Measurements from ENCODE around the gene CEP164. TPM values are rescaled to one million over a fixed set of nuclear protein-coding genes. Genes with fewer than 3 reads are reported as not detected.

CEP164 gene
- total RNA-seq, 1 donor from 2014 or later, result 15.1 TPM

DNA sequence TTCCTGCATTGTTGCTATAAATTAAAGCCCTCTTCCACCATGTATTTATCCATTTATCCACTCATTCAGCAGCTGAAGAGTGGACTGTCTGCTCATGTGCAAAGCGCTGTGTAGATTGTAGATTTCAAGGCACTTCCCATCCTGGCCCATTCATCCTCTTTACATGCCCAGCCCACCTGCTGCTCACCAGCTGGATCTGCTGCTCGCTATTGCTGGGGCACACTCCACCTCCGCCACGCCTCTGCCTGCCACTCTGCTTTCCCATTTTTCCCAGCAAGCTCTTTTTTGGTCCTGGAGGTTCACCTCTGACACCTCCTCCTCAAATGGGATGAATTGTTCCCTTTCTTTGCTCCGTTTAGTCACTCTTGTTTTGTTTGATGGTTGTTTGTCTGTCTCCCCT lies 48.3 kb downstream of the CEP164 start:
- TF ChIP-seq, protein P1, sequence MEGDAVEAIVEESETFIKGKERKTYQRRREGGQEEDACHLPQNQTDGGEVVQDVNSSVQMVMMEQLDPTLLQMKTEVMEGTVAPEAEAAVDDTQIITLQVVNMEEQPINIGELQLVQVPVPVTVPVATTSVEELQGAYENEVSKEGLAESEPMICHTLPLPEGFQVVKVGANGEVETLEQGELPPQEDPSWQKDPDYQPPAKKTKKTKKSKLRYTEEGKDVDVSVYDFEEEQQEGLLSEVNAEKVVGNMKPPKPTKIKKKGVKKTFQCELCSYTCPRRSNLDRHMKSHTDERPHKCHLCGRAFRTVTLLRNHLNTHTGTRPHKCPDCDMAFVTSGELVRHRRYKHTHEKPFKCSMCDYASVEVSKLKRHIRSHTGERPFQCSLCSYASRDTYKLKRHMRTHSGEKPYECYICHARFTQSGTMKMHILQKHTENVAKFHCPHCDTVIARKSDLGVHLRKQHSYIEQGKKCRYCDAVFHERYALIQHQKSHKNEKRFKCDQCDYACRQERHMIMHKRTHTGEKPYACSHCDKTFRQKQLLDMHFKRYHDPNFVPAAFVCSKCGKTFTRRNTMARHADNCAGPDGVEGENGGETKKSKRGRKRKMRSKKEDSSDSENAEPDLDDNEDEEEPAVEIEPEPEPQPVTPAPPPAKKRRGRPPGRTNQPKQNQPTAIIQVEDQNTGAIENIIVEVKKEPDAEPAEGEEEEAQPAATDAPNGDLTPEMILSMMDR (IDR thresholded peaks at IDR 0.05), result no peak
- DNase-seq (ENCODE audit: low spot score in 2 of 2), result no peak
- H3K4me3 ChIP-seq, result no peak overlapping the region
- no peaks in the 10 kb centered on the region for H3K4me1 ChIP-seq
- H3K36me3 ChIP-seq, result peaks cover 52 to 68% of the 10 kb centered on the region in 2 donors
- no peak overlapping the region for H3K27ac ChIP-seq
- H3K9me3 ChIP-seq, result no peaks in the 10 kb centered on the region
- H3K27me3 ChIP-seq, result no peaks in the 10 kb centered on the region
- intact Hi-C loops (cut with DNase I), result no loop called here

DNA sequence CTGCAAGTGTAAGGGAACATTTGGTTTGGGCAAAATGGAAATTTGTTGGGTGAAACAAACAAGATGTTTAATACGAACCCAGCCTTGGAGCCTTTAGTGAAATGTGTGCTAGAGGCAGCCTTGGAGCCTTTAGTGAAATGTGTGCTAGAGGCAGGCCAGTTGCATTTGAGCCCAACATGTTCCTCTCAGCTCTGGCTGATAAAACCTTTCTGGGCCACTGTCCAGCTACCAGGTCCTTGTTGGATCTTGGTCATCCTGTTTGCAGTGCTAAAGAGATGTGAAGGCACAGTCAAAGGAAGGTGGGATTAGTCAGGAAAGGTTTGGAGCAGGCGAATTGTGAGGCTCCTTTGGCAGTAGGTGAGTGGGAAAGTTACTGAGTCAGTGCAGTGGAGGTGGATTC lies 48.9 kb downstream of the CEP164 start:
- peaks cover 52 to 68% of the 10 kb centered on the region in 2 donors for H3K36me3 ChIP-seq

DNA sequence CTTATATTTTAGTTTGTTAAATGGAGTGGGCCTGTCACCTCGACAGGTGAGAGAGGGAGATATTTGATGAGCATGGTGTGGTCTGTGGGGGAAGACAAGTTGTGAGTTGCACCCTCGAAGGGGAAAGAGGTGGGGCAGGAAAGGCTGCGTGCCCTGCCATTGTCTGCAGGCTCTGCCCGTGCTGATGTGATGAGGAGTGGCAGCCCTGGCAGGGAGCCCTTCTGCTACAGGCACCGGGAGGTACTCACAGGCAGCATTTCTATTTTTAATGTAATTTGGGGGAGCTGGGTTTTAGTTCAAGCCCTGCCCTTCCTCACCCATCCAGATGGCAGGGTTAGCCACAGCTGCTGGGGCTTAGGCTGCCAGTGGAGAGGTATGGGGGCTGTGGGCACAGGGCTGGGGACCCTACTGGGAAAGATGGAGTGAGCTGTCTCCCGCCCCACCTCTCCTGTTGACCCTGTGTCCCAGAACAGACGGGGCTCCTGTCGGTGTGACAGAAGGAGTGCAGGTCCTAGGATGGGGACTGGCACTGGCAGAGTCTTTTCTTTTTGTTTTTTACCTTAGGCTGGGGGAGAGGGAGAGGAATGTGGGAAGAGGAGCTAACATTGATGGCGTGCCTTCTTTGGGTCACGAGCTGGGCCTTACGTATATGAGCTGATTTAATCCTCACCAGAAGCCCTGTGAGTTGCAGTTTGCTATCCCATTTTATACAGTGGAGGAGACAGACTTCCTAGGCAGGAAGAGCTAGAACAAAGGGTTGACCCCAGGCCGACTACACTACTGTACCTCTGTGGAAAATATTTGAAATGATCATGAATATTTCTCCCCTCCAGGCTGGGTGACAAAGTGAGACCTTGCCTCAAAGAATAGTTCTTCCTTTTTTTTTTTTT lies 51.6 kb downstream of the CEP164 start:
- Histone ChIP-seq H3K27me3 (no peaks in the 10 kb centered on the region), H3K4me3 (no peak overlapping the region), H3K4me1 (no peaks in the 10 kb centered on the region), H3K36me3 (peaks cover 50 to 70% of the 10 kb centered on the region in 2 donors), H3K9me3 (no peaks in the 10 kb centered on the region), H3K27ac (no peak overlapping the region)
- TF ChIP-seq, protein P1 (IDR thresholded peaks at IDR 0.05), result no peak
- intact Hi-C loops (cut with DNase I), result no loop called here
- DNase-seq (ENCODE audit: low spot score in 2 of 2), result no peak

More for the DNA sequence above, 48.9 kb downstream of the CEP164 start:
- TF ChIP-seq, protein P1 (IDR thresholded peaks at IDR 0.05), result no peak
- Histone ChIP-seq H3K27me3 (no peaks in the 10 kb centered on the region), H3K9me3 (no peaks in the 10 kb centered on the region), H3K4me1 (no peaks in the 10 kb centered on the region), H3K4me3 (no peak overlapping the region), H3K27ac (no peak overlapping the region)
- intact Hi-C loops (cut with DNase I), result no loop called here
- DNase-seq (ENCODE audit: low spot score in 2 of 2), result no peak

DNA sequence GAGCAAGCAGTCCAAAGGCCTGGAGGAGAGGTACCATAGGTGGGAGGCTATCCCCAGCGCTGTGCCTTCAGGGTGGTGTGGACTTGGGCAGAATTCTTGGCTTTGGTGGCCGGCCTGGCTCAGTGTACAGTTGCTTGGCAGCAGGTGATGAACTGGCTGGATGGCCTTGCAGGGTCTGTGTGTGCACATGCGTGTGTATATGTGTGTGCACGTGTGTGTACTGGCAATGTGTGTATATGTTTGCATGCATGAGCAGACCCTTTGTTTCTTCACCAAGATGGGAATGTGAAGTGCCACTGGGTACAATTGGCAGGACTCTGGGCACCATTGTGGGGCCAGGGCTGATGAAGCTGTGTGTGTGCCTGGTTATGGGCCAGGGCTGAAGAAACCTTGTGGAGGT lies 53.0 kb downstream of the CEP164 start:
- DNase-seq (ENCODE audit: low spot score in 2 of 2), result no peak
- no peaks in the 10 kb centered on the region for H3K4me1 ChIP-seq
- H3K4me3 ChIP-seq, result no peak overlapping the region
- intact Hi-C loops (cut with DNase I), result no loop called here
- TF ChIP-seq, protein P1 (IDR thresholded peaks at IDR 0.05), result no peak
- no peaks in the 10 kb centered on the region for H3K9me3 ChIP-seq
- H3K36me3 ChIP-seq, result peaks cover 40 to 70% of the 10 kb centered on the region in 2 donors
- H3K27me3 ChIP-seq, result no peaks in the 10 kb centered on the region
- H3K27ac ChIP-seq, result no peak overlapping the region

DNA sequence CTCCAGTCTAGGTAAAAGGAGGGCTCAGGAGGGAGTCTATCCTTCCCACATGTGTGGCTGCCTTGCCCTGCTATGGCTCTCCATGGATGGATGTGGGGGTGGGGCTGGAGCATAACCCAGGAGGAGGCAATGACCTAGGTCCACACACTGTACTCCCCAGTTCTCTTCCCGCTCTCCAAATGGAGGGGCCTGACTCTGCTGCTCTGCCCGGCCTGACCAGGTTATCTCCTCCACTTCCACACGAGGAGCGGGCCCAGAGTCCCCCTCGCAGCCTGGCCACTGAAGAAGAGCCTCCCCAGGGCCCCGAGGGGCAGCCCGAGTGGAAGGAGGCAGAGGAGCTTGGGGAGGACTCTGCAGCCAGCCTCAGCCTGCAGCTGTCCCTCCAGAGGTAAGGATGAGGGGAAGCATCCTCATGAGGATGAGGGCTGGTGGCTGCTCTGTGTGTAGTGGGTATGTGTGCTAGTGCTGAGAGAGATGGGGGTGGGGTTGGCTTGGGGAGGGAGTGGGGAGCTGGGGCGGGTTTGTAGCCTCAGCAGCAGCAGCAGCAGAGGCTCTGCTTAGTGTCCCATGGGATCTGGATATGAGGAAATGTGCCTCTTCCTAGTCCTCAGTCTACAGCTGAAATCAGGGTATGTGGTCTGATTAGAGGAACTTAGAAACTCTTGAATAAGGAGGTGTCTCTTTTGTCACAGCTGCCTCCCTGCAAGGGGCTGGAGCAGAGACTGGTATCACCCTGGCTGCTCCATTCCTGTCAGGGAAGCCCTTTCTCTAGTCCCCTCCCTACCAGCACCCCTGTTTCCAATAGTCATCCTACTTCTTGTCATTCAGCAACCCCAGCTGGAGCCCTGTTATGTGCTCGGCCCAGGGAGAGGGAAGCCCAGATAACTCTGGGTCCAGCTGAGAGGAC lies 54.1 kb downstream of the CEP164 start:
- no peaks in the 10 kb centered on the region for H3K4me1 ChIP-seq
- no peak for DNase-seq (ENCODE audit: low spot score in 2 of 2)
- H3K36me3 ChIP-seq, result peaks cover 40 to 68% of the 10 kb centered on the region in 2 donors
- intact Hi-C loops (cut with DNase I), result no loop called here
- no peak overlapping the region for H3K4me3 ChIP-seq
- H3K9me3 ChIP-seq, result no peaks in the 10 kb centered on the region
- TF ChIP-seq, protein P1 (IDR thresholded peaks at IDR 0.05), result no peak
- H3K27me3 ChIP-seq, result no peaks in the 10 kb centered on the region
- no peak overlapping the region for H3K27ac ChIP-seq
